ENCODE results near the gene TPSB2. TPM values are rescaled to one million over a fixed set of nuclear protein-coding genes. Genes with fewer than 3 reads are reported as not detected.
A peak's percentile ranks its signal among the peaks of the same experiment; 100 is the strongest.
"Not testable (repeated sequence)": the region's sequence is repeated elsewhere in the genome, so short reads cannot be mapped to it uniquely, and the experiment has no call there.

TPSB2 gene
- total RNA-seq, 1 donor from 2014 or later: 5.8 TPM

DNA sequence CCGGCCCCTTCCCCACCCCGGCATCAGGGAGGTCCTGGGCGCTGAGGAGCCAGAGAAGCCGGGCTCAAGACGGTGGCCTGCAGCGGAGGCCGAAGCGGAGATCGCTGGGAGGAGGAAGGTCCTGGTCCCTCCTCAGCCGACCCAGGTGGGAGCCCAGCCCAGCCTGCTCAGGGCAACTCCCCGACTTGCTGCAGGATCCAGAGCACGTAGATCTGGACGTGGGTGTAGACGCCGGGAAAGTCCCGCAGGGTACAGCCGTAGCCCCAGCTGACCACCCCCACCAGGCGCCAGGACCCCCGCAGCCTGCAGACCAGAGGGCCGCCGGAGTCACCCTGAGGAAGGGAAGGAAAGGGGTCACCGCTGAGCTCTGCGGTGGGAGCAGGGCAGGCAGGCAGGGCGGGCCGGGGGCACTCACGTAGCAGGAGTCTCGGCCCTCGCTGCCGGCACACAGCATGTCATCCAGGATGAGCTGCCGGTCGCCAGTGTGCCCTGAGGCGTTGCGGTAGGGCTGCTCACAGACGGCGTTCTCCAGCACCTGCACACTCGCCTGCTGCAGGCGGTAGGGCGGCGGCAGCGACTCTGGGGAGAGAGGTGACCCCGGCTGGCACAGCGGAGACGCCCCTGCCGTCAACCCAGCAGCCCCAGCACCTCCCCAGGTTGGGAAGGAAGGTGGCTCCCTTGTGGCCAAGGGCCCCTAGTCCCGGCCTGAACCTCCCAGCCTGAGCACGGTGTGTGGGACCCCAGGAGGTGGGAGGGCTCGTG, 31.3 kb upstream of the TPSB2 start:
- no peak for DNase-seq

DNA sequence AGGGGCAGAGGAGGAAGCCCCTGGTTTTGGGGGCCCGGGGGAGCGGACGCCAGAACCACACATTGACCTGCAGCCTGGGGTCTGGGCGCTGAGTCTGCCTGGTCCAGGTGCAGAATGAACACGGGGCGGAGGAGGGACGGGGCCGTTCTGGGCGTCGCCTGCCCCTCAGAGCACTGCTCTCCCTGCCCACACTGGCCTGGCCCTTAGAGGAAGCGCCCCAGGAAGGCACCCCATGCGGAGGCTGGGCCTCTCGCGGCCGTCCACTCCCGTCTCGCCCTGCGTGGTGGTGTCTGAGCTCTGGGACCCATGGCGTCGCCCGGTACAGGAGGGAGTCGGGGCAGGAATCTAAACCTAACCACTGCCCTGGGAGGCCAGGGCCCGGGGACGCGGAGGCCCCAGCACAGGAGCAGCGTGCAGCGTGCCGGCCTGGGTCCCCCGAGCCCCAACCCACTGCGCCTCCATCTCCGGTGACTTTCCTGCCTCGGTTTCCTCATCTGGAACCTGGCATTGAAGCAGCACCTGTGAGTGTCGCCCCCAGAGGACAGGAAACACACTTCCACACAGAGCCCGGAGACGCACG, 30.2 kb upstream of the TPSB2 start:
- DNase-seq: no peak

DNA sequence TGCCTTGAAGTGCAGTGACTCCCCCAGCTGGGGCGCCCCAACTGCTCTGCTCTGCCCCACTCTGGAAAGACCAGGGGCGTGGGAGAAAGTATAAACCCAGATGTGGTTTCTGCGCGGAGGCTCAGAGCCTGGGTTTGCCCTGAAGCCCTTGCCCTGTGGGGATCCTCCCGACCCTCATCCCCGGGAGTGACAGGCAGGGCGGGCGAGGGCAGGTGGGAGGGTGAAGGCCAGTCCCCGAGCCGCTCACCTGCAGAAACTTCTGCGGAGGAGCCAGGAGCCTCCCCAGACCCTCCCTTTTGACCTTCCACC, 29.7 kb upstream of the TPSB2 start:
- no peak for DNase-seq

DNA sequence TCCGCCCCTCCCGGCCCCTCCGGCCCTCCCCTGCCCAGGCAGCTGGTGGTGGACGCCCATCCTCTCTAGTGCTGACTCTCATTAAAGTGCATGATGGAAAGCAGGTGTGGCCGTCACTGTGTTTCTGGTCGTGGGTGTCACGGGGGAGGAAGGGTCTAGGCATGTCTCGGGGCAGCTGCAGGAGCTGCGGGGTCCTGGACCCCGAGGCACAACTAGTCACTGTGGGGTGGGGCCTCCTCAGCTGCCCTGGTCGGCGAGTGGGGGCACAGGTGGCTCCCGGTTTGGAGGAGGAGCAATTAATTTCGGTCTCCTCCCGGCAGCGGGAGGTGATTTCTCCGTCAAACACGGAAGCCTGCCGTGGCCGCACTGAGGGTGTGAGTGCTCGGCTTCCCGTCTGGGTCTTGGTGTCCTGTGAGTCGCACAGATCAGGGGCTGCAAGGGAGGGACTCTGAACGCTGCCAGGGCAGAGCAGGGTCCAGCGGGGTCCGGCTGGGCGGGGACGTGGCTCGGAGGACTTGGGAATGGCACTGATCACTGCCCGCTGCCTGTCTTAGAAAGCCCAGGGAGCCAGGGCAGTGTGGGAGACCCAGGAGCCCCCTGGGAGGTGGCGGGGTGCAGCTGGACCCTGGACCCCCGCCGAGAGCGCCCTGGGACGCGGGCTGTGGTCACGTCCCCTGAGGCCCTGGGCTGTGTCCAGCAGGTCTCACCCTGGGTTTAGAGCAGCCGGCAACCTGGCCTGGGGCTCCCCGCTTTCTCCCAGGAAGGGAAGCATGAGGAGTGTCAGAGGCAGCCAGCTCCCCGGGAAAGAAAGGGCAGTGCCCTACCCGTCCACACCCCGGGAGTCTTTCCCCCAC, 29.1 kb upstream of the TPSB2 start:
- peak; percentile 22 for DNase-seq

DNA sequence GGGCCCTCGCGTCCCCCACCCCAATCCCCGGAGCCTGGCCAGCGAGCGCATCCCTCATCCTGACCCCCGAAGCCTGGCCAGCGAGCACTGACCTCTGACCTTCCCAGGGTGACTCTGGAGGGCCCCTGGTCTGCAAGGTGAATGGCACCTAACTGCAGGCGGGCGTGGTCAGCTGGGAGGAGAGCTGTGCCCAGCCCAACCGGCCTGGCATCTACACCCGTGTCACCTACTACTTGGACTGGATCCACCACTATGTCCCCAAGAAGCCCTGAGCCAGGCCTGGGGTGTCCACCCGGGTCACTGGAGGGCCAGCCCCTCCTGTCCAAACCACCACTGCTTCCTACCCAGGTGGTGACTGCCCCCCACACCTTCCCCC, 28.2 kb upstream of the TPSB2 start:
- no peak for DNase-seq

DNA sequence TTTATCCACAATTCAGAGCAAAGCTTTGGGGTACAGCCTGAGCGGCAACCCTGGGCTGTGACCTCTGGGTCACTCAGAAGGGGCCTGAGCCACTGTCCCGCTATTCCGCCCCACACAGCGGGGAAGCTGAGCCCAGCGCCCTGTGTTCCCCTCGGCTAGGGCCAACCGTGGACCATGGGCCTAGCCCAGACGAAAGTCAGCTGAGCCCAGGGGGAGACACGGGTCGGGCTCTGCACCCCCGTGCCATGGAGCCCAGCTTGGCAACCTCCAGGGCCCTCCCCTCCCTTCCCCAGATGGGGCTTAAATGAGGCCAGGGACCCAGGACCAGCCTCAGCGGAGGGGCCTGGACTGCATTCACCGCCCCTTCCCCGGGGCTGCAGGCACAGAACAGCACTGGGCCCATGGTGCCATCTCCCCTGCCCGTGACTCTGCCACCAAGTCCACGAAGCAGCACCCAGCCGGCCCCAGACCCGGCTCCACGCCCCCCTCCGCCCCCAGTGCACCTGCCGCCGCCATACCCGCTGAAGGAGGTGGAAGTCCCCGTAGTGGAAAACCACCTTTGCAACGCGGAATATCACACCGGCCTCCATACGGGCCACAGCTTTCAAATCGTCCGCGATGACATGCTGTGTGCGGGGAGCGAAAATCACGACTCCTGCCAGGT, 27.7 kb upstream of the TPSB2 start:
- DNase-seq: no peak

DNA sequence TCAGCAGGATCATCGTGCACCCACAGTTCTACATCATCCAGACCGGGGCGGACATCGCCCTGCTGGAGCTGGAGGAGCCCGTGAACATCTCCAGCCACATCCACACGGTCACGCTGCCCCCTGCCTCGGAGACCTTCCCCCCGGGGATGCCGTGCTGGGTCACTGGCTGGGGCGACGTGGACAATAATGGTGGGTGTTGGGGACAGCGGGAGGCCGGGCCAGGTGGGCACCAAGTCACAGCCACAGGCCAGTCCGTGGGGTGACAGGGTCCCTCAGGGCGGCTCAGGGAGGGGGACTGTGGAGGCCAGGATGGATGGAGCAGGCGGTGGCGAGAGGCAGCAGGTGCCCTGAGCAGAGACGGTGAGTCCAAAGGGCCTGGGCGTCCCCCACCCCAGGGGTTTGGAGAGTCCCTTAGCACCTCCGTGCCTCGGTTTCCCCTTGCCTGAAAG, 26.9 kb upstream of the TPSB2 start:
- DNase-seq: no peak

DNA sequence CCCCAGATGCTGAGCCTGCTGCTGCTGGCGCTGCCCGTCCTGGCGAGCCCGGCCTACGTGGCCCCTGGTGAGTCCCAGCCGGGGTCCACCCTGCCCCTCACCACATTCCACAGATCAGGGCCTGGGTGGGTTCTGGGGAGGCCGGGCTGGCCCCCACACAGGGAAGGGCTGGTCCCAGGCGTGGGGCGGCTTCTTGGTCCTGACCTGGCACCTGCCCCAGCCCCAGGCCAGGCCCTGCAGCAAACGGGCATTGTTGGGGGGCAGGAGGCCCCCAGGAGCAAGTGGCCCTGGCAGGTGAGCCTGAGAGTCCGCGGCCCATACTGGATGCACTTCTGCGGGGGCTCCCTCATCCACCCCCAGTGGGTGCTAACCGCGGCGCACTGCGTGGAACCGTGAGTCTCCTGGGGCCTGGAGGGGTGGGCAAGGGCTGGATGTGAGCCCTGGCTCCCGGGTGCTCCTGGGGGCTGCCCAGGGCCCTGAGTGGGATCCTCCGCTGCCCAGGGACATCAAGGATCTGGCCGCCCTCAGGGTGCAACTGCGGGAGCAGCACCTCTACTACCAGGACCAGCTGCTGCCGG, 26.4 kb upstream of the TPSB2 start:
- not testable (repeated sequence) for DNase-seq

DNA sequence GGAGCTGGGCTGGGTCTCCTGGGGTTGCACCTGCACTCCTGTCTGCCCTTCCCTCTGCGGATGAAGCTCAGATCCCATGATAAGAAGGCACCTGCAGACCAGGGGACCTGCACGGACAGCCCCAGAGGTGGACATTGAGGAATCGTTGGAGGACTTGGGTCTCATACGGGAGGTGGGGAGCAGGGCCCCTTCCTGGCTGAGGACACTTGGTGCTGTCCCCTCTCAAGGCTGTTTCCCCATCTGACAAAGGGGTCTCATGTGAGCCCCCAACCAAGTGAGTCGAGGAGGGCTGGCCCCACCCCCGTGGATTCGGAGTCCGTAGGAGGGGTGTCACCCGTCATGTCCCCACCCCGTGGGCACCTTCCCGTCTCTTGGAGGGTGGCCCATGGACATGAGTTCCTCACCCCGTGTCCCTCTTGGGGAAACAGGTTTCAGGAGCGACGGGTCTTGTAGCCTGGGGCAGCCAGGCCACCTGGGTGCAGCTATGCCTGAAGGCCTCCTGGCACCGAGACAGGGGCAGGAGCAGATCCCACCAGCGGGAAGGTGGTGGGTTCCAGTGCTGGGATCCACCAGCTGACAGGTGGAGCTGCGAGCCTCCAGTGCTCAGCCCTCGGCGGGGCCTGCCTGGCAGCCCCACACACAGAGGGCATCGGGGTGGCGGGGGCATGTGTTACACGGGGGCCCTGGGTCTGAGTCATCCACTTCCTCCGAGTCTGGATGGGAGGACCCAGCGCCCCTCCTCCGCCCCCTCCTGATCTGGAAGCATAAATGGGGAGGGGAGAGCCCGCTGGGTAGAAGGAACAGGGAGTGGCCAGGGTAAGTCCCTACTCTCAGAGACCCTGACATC, 25.5 kb upstream of the TPSB2 start, which contains the start of gene TPSD1:
TSS of gene TPSD1 (plus strand) at position 794 of the 847 bp plus-strand sequence. CDS start 212 bp downstream, outside the sequence.
- not testable (repeated sequence) for DNase-seq

DNA sequence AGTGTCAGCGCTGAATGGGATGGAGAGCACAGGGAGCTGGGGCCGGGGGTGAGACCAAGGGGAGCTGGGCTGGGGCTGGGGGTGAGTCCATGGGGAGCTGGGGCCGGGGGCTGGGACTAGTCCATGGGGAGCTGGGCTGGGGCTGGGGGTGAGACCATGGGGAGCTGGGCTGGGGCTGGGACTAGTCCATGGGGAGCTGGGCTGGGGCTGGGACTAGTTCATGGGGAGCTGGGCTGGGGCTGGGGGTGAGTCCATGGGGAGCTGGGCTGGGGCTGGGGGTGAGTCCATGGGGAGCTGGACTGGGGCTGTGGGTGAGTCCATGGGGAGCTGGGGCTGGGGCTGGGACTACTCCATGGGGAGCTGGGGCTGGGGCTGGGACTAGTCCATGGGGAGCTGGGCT, 24.8 kb upstream of the TPSB2 start:
- DNase-seq: not testable (repeated sequence)

DNA sequence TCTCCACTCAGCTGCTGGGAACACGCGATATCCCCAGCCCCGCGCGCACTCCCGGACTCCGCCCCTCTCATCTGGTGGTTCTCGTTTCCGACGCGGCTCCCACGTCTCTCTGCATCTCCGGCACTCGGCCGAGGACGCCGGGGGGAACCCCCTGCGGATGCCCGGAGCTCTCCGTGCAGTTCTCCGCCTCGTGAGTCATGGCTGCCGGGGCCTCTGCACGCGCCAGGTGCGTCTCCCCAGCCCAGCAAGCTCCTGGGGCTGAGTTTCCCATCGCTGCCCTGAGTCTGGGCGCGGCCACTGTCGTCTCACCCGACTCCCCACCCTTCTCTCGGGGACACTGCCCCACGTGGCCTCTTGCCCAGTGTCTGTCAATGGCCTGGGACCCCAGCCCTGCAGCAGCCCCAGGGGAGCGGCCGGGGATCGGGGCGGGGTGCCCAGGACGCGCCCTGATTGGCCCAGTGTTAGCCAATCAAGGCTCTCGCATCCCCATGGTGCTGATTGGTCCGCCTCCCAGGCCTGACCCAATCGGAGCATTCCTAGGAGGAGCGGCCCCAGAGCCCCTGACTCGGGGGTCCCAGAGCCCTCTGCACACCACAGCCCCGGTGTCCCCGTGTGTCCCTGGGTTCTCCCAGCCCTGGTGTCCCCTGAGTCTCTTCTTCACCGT, 23.8 kb upstream of the TPSB2 start:
- not testable (repeated sequence) for DNase-seq

DNA sequence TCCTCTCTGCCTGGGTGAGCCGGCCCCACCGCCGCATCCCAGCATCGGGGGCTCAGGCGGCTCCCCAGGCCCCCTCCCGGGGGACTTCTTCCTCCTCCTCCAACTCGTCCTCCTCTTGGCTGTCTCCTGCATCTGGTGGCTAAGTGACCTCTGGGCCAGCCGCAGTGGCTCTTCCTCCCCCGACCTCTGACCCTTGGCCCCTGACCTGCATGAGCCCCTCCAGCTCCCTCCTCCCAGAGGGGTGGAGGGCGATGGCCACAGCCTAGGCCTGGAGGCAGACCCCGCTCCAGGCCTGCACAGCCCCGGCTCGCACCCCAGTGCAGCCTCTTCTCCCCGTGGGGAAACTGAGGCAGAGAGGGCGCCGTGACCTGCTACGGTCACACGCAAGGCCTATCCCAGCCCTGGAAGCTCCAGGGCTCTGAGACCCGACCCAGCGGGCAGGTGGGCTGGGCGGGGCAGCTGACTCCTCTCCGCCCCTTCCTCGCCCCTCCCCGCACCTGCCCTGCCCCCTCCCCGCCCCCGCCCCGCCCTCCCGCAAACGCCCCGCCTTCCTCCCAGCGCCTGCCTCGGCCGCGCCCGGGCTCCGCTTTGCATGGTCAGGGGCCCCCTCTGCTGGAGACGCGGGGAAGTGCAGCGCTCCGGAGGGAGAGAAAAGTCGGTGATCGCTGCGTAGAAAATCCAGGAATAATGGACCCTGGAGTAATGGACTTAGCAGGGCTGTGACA, 19.2 kb upstream of the TPSB2 start:
- DNase-seq: not testable (repeated sequence)

DNA sequence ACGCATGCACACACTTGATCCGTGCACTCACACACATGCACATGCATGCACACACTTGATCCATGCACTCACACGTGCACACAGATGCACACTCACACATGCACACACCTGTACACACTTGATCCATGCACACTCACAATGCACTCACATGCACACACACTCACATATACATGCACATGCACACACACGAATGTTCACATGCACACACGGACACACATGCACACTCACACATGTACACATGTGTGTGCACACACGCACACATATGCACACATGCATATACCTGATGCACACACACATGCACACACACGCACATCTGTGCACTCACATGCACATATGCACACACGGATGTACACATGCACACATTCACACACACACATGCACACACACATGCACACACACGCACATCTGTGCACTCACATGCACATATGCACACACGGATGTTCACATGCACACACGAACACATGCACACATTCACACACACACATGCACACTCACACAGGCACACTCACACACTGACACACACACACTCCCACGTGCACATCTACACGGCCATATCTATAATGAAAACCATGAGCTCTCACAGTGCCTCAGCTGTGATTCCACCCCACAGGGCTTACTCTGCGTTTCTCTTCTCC, 18.0 kb upstream of the TPSB2 start:
- not testable (repeated sequence) for DNase-seq

DNA sequence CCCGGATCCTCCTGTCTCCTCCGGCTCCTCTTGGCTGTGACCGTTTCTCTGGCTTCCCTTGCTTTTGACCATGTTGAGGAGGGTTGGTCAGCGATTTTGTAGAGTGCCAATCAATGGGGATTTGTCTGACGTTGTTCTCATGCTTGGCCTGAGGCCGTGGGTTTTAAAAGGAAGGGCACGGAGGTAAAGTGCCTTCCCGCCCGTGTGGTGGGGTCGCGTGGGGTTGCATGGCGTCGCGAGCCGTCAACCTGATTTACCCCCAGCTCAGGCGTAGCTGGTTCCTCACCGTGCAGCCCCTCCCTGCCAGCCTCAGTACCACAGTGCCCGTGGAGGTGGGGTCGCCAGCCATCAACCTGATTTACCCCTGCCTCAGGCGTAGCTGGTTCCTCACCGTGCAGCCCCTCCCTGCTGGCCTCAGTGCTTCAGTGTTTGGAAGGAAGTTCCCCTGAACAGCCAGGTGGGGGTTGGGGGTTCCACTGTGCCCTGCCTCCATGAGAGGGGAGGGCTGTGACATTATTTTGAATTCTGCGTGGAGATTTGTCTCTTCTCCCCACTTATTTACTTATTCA, 15.6 kb upstream of the TPSB2 start:
- DNase-seq: no peak

DNA sequence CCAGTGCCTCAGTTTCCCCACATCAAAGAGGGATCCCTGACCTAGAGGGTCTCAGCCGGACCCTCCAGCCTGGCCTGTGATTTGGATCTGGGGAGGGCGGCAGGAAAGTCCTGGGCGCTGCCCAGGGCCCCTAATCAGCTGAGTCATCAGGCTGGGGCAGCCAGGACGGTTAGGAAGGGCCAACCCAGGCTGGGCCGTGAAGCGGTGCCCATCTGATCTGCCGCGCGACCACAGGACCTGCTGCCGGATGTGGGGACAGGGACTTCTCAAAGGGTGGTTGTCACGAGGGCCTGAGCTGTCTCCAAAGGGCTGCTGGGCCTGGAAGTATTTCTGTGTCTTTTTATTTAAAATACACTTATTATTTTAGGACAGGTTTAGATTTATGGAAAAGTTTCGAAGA, 14.9 kb upstream of the TPSB2 start:
- no peak for DNase-seq

DNA sequence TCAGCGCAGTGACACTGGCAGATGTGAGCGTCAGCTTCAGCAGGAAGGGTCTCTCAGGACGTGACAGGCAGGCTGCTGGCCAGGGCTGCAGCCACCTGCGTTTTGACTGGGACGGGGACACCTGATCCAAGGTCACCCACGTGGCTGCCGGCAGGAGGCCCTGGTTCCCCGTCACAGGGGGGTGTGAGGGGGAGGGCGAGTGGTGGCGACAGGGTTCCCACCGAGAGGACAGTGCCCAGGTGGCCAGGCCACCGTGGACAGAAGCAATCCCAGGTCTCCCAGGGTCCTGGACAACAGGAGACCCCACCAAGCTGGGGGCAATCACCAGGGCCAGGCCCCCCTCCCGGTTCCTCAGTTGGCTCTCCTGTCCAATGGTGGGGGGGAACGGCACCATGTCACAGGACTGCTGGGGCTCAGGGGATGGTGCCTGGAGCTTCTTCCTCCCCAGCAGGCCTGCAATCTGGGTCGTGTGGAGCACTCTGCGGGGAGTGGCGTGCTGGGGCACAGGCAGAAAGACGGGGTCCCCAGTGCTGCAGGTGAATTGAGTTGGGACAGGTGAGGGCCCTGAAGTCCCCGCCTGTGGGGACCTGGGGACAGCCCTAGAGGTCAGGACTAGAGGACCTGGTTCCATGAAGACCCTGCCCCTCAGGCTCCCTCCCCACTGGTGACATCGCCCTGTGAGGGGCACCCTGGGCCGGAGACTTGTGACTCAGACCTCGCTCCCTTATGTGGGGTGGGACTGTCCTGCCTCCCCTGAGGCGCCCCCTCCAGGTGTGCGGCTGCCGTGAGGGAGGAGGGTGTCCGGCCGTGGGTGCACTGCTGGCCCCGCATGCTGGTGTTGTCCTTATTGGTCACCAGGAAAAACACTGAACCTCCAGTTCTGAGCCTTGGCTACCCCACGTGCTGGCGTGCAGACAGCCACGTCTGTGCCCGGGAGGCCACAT, 14.2 kb upstream of the TPSB2 start:
- peak; percentile 12 for DNase-seq

DNA sequence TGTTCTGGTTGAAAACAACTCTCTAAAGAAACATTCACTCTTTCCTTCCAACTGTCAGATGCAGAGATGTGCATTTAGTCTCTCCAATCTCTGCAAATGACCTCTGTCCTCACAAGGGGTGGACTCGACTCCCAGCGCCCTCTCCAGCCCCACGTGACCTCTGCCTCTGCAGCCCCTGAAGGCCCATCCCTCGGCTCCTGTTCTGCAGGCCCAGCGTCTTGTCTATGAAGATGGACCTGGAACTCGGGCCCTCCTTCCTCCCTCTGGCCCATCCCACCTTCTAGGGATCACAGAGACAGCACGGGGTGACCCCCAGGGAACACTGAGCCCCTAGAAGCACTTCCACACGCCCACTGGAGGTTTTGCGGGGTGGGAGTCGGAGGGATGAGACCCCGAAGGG, 13.4 kb upstream of the TPSB2 start:
- not testable (repeated sequence) for DNase-seq

DNA sequence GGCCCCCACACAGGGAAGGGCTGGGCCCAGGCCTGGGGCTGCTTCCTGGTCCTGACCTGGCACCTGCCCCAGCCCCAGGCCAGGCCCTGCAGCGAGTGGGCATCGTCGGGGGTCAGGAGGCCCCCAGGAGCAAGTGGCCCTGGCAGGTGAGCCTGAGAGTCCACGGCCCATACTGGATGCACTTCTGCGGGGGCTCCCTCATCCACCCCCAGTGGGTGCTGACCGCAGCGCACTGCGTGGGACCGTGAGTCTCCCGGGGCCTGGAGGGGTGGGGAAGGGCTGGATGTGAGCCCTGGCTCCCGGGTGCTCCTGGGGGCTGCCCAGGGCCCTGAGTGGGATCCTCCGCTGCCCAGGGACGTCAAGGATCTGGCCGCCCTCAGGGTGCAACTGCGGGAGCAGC, 11.1 kb upstream of the TPSB2 start:
- not testable (repeated sequence) for DNase-seq
